Esophagus (tissue), 2 donors: Measurements from ENCODE around the gene TRIM6. TPM values are rescaled to one million over a fixed set of nuclear protein-coding genes. Genes with fewer than 3 reads are reported as not detected.
"Not testable (repeated sequence)": the region's sequence is repeated elsewhere in the genome, so short reads cannot be mapped to it uniquely, and the experiment has no call there.

ENCODE experiments used
- H3K27ac ChIP-seq, 2 donors: one replicate each; pipeline ENCODE4 v1.5.1; 2013; ENCODE audit warnings: low read depth in 2 of 2, mild to moderate bottlenecking in 2 of 2, inconsistent platforms in 1 of 2, low read length in 1 of 2, moderate library complexity in 1 of 2
- H3K27me3 ChIP-seq, 2 donors: one replicate each; pipeline ENCODE4 v1.6.1; 2013; ENCODE audit warnings: low read length in 2 of 2, control low read depth in 1 of 2, mild to moderate bottlenecking in 1 of 2; ENCODE audit not compliant: insufficient read depth in 2 of 2, control insufficient read depth in 1 of 2
- H3K36me3 ChIP-seq, 2 donors: one replicate each; pipeline ENCODE4 v1.6.1; 2013; ENCODE audit warnings: low read length in 1 of 2; ENCODE audit not compliant: control insufficient read depth in 2 of 2, insufficient read depth in 2 of 2
- H3K4me1 ChIP-seq, 2 donors: one replicate each; pipeline ENCODE4 v1.6.1; 2013; ENCODE audit warnings: low read length in 1 of 2; ENCODE audit not compliant: control insufficient read depth in 2 of 2, insufficient read depth in 2 of 2
- H3K4me3 ChIP-seq, 2 donors: one replicate each; pipeline ENCODE4 v1.5.1; 2013; ENCODE audit warnings: low read length in 2 of 2, mild to moderate bottlenecking in 2 of 2, low read depth in 1 of 2, moderate library complexity in 1 of 2
- H3K9me3 ChIP-seq, 2 donors: one replicate each; pipeline ENCODE4 v1.6.1; 2013; ENCODE audit warnings: mild to moderate bottlenecking in 2 of 2, low read depth in 1 of 2, low read length in 1 of 2, moderate library complexity in 1 of 2; ENCODE audit not compliant: control insufficient read depth in 2 of 2, insufficient read depth in 1 of 2
- WGBS, 2 donors: extraction: QIAGEN DNeasy Blood & Tissue Kit; methylation state at CpG; one replicate each; pipeline ENCODE4 v1.1.7; 2013; 5-methylcytosine and 5-hydroxymethylcytosine counted together
- polyA plus RNA-seq, 2 donors: library from polyadenylated mRNA; stranded (reverse); fragments of 200-250 nt; gene quantifications; one replicate each; pipeline ENCODE4 v1.2.3, GENCODE V29; 2013
- donor health status: healthy with polysubstance abuse.
- donor health status: Bipolar disorder and iron deficiency.

The TRIM6 gene
- polyA plus RNA-seq, 2 donors: 4.9 to 5.2 TPM

- H3K4me1 ChIP-seq: no peaks in the 10 kb centered on the region
- no peak overlapping the region for H3K4me3 ChIP-seq
- H3K9me3 ChIP-seq: no peaks in the 10 kb centered on the region
- H3K36me3 ChIP-seq: no peaks in the 10 kb centered on the region
- no peaks in the 10 kb centered on the region for H3K27me3 ChIP-seq
- no peak overlapping the region for H3K27ac ChIP-seq
- 62 to 73% methylated on average over 4 of the region's 4 CpGs for WGBS, 2 donors
These were observed 21.3 kb upstream of the TRIM6 start for GRCh38 chr11:5575152-5575551.

DNA sequence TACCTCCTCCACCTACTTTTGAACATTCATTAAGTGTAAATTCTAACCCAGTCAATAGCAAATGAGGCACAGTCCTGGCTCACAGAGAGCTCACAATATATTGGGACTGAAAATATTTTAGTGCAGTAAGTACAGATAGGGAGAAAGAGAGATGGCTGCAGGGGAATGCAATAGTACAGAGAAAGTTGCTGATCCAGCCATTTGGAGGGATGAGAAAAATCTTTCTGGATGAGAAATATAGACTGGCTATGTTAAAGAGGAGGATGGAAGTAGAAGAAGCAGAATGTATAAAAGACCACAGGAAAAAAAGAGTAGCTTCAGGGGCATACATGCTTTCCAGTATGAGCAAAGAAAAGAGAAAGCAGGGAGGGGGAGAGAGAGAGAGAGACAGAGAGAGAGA is 19.3 kb upstream of the TRIM6 start:
- H3K9me3 ChIP-seq: no peaks in the 10 kb centered on the region
- no peaks in the 10 kb centered on the region for H3K36me3 ChIP-seq
- H3K27ac ChIP-seq: no peak overlapping the region
- H3K27me3 ChIP-seq: no peaks in the 10 kb centered on the region
- no peak overlapping the region for H3K4me3 ChIP-seq
- no peaks in the 10 kb centered on the region for H3K4me1 ChIP-seq

GRCh38 chr11:5580577-5580976 is 15.9 kb upstream of the TRIM6 start, which contains the start of gene OR52B6:
TSS of gene OR52B6 (plus strand) at chr11:5580877. CDS start at chr11:5580877, 0 bp downstream.
- Histone ChIP-seq H3K9me3 (no peaks in the 10 kb centered on the region), H3K27me3 (no peaks in the 10 kb centered on the region), H3K4me1 (no peaks in the 10 kb centered on the region), H3K36me3 (no peaks in the 10 kb centered on the region), H3K27ac (no peak within 1 kb of the TSS), H3K4me3 (no peak within 1 kb of the TSS)
- 94% methylated on average over 8 of the region's 8 CpGs for WGBS, 2 donors

DNA sequence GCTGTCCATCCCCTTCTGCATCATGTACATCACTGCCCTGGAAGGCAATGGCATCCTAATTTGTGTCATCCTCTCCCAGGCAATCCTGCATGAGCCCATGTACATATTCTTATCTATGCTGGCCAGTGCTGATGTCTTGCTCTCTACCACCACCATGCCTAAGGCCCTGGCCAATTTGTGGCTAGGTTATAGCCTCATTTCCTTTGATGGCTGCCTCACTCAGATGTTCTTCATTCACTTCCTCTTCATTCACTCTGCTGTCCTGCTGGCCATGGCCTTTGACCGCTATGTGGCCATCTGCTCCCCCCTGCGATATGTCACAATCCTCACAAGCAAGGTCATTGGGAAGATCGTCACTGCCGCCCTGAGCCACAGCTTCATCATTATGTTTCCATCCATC is 15.4 kb upstream of the TRIM6 start:
- Histone ChIP-seq H3K9me3 (no peaks in the 10 kb centered on the region), H3K4me3 (no peak overlapping the region), H3K27ac (no peak overlapping the region), H3K4me1 (no peaks in the 10 kb centered on the region), H3K27me3 (no peaks in the 10 kb centered on the region), H3K36me3 (no peaks in the 10 kb centered on the region)
- 78 to 83% methylated on average over 4 of the region's 4 CpGs for WGBS, 2 donors

- not testable (repeated sequence) for H3K27me3 ChIP-seq, H3K4me1 ChIP-seq, H3K9me3 ChIP-seq, H3K36me3 ChIP-seq, H3K4me3 ChIP-seq, H3K27ac ChIP-seq
- 80 to 91% methylated on average over 5 of the region's 5 CpGs for WGBS, 2 donors
These were observed 12.0 kb upstream of the TRIM6 start for GRCh38 chr11:5584458-5584857.

- H3K27ac ChIP-seq, H3K36me3 ChIP-seq, H3K9me3 ChIP-seq, H3K4me3 ChIP-seq, H3K4me1 ChIP-seq, H3K27me3 ChIP-seq: not testable (repeated sequence)
- WGBS, 2 donors: 94 to 97% methylated on average over 19 to 31 of the region's 31 CpGs
These were observed 6.5 kb upstream of the TRIM6 start for GRCh38 chr11:5589906-5590305.

DNA sequence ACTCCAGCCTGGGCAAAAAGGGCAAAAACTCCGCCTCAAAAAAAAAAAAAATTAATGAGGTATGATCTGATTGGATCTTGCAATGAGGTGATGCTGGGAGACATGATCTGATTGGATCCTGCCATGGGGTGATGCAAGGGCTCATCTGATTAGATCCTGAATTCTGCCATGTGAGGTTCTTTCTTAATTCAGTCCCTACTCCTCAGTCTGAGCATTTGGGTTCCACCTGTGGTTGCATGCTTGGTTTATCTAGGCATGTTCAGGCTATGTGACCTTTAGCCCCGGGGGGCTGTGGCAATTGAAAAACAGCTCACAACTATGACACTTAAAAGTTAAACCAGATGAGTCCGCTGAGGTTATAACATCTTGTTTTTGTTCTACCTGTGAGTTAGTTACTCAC is 4.8 kb upstream of the TRIM6 start:
- no peaks in the 10 kb centered on the region for H3K27me3 ChIP-seq
- H3K4me3 ChIP-seq: no peak overlapping the region
- H3K27ac ChIP-seq: no peak overlapping the region
- H3K4me1 ChIP-seq: no peaks in the 10 kb centered on the region
- WGBS, 2 donors: 57 to 64% methylated on average over 3 of the region's 3 CpGs
- no peaks in the 10 kb centered on the region for H3K36me3 ChIP-seq
- H3K9me3 ChIP-seq: no peaks in the 10 kb centered on the region

DNA sequence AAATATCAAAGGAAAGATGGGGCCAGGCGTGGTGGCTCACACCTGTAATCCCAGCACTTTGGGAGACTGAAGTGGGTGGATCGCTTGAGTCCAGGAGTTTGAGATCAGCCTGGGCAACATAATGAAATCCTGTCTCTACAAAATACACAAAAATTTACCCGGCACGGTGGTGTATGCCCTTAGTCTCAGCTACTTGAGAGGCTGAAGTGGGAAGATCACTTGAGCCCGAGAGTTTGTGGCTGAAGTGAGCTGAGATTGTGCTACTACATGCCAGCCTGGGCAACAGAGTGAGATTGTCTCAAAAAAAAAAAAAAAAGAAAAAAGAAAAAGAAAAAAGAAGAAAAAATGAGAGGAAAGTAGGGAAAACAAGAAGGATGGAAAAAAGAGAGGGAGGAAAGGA is 3.8 kb upstream of the TRIM6 start:
- H3K27ac ChIP-seq: no peak overlapping the region
- H3K4me3 ChIP-seq: no peak overlapping the region
- H3K4me1 ChIP-seq: no peaks in the 10 kb centered on the region
- 78 to 84% methylated on average over 5 of the region's 5 CpGs for WGBS, 2 donors
- no peaks in the 10 kb centered on the region for H3K9me3 ChIP-seq
- no peaks in the 10 kb centered on the region for H3K27me3 ChIP-seq
- H3K36me3 ChIP-seq: no peaks in the 10 kb centered on the region

DNA sequence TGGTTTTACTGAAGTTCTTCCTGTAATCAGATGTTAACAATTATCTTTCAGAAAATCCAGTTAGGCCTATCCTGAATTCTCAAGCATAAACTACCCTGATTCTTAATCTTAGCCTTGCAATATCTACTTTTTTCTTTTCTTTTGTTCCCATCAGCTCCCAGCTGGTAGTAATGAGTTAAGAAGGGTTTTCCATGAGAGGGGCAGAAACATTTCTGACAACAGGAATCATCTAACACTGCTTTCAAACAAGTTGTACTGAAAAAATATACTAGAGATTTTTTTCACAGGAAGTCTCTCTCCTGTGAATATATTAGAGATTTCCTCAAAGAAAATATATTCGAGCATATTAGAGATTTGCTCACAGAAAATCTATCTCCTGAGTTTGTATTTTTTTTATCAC is 3.3 kb upstream of the TRIM6 start:
- no peaks in the 10 kb centered on the region for H3K36me3 ChIP-seq
- no peaks in the 10 kb centered on the region for H3K9me3 ChIP-seq
- no peak overlapping the region for H3K27ac ChIP-seq
- 43 to 59% methylated on average over 1 of the region's 1 CpG for whole genome bisulfite sequencing, 2 donors
- H3K4me1 ChIP-seq: no peaks in the 10 kb centered on the region
- no peak overlapping the region for H3K4me3 ChIP-seq
- H3K27me3 ChIP-seq: no peaks in the 10 kb centered on the region

GRCh38 chr11:5597953-5598352 is 1.5 kb downstream of the TRIM6 start:
- Histone ChIP-seq H3K27ac (no peak overlapping the region), H3K27me3 (no peaks in the 10 kb centered on the region), H3K9me3 (no peaks in the 10 kb centered on the region), H3K36me3 (no peaks in the 10 kb centered on the region), H3K4me1 (no peaks in the 10 kb centered on the region), H3K4me3 (peak overlapping the region in 1 of 2 donors; percentile 28)
- WGBS, 2 donors: 48 to 60% methylated on average over 3 of the region's 3 CpGs
